ENCODE results near the gene XRCC2.

DNA sequence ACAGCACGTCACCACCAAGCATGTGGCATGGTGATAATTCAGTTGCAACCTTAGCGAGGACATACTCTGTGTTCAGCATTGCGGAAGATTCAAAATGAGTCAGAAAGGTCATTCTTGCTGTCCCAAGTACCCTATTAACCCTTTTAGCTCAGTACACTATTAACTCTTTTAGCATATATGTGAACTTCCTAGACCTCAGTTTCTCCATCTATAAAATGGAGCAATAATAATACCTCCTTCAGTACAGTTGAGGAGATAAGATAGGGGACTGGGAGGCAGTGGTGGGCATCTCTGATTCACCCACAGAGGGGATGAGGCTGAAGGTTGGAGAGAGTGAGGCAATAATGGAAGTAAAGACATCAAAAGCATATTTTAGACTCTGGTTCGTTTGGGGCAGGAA, 67.3 kb downstream of the XRCC2 start:
- TF ChIP-seq CTCF (IDR thresholded peaks at IDR 0.05) (no peak), POLR2A (IDR thresholded peaks at IDR 0.05) (no peak), EP300 (IDR thresholded peaks at IDR 0.05) (no peak)

Data from gastroesophageal sphincter (tissue), 3 donors.